NCI-H524 treated with DMSO at 0.1 percent for 48 hours (cell line): ENCODE measurements around the gene XPOT.

Source experiments
- DNase-seq: peaks from one replicate; lab custom pipeline; 2025; lab: John Stamatoyannopoulos, UW

Gene XPOT

DNA sequence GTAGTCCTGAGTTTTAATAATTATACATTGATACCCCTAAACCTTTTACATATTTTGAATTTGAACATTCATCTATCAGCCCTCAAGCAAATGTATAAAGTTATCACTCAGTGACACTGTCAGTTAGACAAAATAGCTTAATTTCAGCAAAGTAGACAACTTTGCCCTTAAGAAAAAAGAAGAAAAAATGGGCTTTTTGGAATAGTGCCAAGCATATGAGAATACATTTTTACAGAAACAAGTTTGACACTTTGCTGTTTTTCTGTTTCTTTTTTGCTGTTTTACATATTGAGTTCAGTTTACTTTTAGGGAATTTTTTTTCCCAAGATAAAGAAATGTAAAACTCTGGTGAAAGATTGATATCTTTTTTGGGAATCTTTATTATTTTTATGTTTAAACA is 62.0 kb downstream of the XPOT start:
- DNase-seq = no peak

DNA sequence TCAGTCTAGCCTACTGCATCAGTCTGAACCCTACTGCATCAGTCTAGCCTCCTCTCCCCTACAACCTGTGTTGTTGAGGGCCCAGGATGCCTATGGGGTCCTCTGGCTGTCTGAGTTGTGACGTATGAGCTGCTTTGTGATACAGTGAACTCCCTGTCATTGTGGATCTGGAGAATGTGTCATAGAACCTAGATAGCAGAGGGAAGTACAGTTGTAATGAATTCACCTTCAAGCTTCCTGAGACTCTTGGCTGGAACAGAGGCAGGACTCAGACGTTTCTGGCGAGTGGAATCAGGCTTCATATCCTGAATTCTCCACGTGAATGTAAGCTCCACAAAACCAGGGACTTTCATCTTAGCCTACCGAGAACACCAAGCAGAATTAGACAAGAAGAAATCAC is 64.8 kb downstream of the XPOT start:
- no peak for DNase-seq

DNA sequence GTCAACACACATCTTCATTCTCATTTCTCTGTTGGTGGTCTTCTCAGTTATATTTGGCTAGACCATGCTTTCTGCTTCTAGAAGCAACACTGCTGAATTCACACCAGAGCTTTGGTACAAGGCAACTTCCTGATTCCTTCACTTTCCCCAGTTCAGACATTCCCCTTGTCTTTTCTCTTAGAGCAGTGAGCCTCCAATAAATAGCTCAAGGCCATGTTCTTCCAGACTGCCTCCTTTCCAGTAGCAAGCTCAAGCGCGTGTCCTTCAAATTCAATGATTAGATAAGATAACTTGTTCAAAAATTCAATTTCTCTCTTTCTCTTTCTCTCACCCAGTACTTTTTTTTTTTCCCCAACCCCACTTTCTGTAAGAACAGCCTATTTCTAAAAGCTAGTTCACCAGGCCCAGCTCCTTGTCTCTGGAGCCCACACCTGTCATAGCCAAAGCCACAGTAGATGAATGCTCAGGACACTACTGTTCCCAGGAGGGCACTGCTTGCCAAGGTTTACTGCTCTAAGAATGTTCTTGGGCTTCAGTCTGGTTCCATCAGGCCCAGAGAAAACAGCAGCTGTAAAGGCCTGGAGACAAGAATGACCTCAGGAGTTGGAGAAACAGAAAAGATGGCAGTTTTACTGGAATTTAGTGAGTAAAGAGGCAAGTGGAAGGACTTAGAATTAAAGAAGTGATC is 65.4 kb downstream of the XPOT start:
- no peak for DNase-seq

DNA sequence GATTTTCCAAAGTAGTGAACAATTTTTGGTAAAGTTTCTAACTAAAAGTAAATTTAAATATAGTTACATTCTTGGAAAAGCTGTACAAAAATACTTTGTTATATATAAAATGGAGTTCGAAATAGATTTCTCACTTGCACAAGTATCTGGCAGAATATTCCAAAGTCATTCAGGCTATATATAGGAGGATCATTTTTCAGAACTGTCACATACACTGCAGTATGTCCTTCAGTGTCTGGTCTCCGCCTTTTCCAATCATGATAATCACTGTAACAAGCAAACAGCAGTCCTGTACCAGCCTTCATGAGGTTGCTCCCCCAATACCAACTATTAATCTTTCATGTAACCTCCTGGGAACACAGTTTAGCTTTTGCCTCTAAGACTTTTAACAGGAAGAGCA is 66.3 kb downstream of the XPOT start:
- DNase-seq = no peak

DNA sequence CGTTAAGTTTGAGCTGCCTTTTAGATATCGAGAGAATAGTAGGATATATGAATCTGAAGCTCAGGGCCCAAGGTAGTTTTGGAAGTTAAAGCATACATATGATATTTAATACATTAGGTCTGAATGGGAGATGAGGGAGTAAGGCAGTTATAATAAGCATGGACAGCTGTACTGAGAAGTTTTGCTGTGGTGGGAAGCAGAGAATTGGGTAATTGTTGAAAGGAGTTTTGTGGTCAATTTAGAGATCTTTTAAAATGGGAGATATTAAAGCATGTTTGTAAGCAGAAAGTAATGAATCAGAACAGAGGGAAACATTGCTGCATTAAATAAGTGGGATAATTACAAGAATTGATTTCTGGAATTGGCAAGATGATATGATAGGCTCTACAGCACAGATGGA is 69.0 kb downstream of the XPOT start:
- DNase-seq = no peak

DNA sequence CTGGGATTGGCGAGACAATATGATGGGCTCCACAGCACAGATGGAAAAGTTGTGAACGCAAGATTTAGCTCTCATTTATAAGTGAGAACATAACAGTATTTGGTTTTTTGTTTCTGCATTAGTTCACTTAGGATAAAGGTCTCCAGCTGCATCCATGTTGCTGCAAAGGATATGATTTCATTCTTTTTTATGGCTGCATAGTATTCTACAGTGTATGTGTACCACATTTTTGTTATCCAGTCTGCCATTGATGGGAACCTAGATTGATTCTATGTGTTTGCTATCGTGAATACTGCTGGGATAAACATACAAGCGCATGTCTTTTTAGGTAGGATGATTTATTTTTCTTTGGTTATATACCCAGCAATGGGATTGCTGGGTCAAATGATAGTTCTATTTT is 71.3 kb downstream of the XPOT start:
- no peak for DNase-seq

DNA sequence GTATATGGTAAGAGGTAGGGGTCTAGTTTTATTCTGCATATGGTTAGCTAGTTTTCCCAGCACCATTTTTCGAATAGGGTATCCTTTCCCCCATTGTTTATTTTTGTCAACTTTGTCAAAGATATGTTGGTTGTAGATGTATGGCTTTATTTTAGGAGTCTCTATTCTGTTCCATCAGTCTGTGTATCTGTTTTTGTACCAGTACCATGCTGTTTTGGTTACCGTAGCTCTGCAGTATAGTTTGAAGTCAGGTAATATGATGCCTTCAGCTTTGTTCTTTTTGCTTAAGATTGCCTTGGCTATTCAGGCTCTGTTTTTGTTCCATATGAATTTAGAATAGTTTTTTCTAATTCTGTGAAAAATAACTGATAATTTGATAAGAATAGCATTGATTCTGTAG is 72.7 kb downstream of the XPOT start:
- DNase-seq = no peak

DNA sequence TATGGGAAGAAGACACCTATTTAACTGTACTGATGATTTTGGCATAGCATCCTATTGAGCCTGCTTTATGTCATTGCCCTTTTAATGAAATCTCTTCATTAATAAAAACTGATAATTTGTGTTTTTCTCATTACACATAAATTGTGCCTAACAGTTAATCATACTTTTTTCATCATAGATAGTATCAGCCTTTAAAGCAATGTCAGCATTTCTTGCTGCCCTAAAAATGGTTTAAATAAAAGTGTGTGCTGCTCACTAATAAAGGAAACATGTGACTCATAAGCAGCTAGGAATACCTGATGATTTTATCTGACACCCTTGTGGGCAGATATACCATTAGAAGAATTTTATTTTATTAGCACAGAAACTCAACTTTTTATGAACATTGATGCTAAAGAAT is 74.5 kb downstream of the XPOT start:
- DNase-seq = no peak

DNA sequence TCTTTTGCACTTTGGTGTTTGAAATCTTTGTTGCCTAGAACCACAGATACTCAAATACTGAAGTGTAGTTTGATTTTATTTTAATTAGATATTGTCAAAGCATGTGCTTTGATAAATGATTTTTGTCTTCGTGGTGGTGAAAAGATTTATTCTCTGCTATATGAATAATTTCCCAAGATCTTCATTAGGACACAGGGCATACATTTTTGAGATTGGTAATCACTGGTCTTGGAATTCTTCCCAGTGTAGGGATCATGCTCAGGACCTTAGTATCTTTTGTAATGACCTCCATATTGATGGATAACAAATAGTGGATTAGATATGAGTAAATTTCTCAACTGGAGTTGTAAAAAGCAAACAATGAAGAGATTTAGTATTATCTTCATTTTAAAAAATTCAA is 76.0 kb downstream of the XPOT start:
- DNase-seq = no peak

DNA sequence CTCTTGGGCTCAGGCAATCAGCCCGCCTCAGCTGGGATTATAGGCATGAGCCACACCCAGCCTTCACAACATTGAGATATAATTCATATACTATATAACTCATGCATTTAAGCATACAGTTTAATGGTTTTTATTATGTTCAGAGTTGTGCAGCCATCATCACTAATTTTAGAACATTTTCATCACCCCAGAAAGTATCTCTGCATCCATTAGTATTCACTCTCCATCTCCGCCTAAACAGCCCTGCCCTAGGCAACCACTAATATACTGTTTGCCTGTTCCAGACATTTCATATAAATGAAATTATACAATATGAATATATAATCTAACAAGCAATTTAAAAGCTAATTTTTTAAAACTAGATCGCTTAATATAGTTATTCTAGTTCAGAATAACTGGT is 82.5 kb downstream of the XPOT start:
- no peak for DNase-seq

DNA sequence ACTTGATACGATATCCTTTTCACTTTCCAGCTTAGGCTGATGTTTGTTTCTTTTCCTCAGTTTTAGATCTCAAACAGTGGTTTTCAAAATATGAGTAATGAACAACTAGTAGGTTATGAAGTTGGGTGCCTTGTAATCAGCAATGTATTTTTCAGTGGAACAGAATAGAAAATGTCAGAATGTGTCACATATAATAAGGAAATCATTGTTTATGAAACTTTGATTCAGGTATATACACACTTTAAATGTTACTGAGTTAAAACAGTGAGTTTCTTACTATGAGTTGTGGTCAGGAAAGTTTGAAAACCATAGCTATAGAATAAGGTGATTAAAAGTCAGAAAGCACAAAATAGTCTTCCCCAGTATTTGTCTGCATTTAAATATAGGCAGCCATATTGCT is 87.5 kb downstream of the XPOT start:
- DNase-seq = no peak

DNA sequence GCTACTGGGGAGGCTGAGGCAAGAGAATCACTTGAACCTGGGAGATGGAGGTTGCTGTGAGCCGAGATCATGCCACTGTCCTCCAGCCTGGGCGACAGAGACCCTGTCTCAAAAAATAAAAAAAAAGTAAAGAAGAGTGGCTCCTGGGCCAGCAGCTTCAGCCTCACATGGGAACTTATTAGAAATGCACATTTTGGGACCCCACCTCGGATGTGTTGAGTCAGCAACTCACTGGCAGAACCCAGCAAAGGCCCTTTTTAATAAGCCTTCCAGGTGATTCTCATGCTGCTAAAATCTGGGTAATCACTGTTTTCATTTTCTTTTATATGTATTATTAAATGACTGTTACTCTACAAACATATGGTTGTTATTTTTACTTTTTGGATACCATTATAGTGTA is 89.3 kb downstream of the XPOT start:
- DNase-seq = no peak

DNA sequence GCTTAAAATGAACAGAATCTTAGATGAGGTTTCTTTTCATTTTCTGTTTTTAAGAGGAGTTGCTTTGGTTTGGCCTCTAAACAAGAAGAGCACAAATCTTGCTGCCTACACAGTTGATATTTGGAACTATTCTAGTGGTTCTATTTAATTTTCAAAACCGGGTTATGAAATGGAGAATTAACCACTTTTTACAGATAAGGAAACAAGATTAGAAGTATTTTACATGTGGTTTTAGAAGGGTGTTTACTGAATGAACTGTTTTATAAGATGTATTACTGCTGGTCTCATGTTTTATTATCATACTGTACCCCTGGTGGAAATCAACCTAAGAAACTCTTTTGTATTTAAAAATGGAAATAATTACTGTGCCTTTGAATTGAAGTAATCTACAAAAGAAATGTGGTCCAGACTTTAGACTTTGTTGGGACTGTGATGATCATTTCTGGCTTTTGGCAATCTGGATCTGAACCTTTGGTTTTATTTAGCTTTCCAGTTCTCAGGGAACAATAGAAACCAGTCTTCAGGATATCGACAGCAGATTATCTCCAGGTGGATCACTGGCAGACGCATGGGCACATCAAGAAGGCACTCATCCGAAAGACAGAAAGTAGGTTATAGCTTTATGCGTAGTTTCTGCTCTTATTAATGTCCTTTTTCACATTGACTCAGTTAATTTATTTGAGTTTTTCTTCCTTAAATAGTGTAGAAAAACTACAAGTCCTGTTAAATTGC is 91.0 kb downstream of the XPOT start:
- DNase-seq = no peak

DNA sequence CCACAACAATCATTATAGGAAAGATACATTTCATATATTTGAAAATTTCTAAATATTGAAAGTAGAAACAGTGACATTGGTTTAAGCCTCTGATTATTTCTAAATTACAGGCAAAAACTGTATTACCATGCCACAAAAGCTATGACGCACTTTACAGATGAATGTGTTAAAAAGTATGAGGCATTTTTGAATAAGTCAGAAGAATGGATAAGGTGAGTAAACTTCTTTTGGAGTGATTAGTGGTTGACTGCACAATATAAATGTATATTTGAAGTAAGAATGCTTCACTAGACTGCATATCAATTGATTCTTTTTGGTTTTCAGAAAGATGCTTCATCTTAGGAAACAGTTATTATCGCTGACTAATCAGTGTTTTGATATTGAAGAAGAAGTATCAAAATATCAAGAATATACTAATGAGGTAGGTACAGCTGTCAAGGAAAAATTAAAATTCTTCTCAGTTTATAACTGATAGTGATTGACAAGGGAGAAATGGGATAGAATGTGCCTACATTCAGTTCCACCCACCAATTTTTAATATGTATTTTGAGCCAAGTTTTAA is 92.7 kb downstream of the XPOT start:
- DNase-seq = no peak

DNA sequence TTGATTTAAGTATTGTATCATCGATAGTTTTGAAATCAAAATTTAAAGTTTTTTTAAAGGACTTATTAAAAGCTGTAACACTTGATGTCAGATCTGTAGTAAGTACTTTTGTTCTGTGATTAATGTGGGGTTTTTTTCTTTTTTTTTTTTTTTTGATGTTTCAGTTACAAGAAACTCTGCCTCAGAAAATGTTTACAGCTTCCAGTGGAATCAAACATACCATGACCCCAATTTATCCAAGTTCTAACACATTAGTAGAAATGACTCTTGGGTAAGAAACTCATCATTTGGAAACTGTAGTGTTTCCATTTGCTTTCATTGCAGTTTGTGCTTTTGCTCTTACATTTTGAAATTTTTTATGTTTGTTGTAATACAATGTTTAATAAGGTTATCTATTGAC is 93.3 kb downstream of the XPOT start:
- no peak for DNase-seq

DNA sequence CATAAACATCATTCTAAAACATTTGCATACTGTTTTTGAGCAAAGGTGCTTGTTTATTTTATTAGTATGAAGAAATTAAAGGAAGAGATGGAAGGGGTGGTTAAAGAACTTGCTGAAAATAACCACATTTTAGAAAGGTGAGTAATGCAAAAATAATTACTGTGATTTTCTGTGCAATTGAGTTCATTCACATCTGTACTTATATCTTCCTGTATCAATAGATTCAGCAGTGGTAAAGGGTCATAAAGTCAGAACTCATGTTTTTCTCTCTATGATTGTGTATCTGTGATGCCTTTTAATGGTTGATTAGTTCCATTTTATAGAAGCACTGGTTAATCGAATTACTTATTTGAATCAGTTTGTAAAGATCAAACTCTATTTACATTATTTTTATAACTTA is 93.7 kb downstream of the XPOT start:
- DNase-seq = no peak

DNA sequence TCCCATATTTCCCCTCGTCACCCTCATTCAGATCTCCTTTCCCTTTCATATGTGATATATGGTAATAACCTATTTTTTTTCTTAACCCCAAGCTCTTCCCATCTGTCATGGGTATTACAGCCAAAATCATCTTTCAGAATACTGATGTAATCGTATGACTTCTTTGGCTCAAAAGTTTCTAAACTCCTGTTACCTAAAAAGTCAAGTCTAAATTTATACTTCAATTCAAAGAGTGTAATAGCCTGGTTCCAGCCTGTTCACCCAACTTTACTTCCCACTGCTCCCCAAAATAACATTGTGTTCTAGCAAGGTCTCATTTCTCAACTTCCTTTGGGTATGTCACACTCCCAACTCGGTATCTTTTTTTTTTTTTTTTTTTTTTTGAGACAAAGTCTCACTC is 96.2 kb downstream of the XPOT start:
- DNase-seq = no peak
